PFSK-1 (cell line): ENCODE data around the gene NR2F6.

Experiments used
- FOXP2 ChIP-seq: optimal IDR thresholded peaks from 2 replicates; pipeline ENCODE3; 2011; ENCODE audit warnings: borderline replicate concordance, control low read depth, inconsistent platforms; ENCODE audit not compliant: insufficient read depth; ENCODE audit errors: extremely low read length, extremely low read depth
- POLR2AphosphoS5 ChIP-seq: IDR thresholded peaks from 2 replicates; pipeline ENCODE4 v1.6.1; 2012; ENCODE audit warnings: low read depth, mild to moderate bottlenecking, control low read depth, low read length, moderate library complexity
- REST ChIP-seq, 2 experiments: IDR thresholded peaks; 2 replicates each; pipeline versions ENCODE4 v1.6.1 to v1.8.0; 2011 to 2012; ENCODE audit warnings: low read depth in 2 of 2, low read length in 2 of 2, control low read depth in 1 of 2, inconsistent platforms in 1 of 2, mild to moderate bottlenecking in 1 of 2, moderate library complexity in 1 of 2; ENCODE audit not compliant: insufficient read depth in 1 of 2
- SIN3A ChIP-seq: IDR thresholded peaks from 2 replicates; pipeline ENCODE4 v1.6.1; 2012; ENCODE audit warnings: mild to moderate bottlenecking, low read length, moderate library complexity, borderline replicate concordance; ENCODE audit not compliant: insufficient read depth
- TAF1 ChIP-seq: IDR thresholded peaks from 2 replicates; pipeline ENCODE4 v1.6.1; 2012; ENCODE audit warnings: low read length, control low read depth, borderline replicate concordance; ENCODE audit not compliant: insufficient read depth

Gene NR2F6

GRCh38 chr19:17205237-17206140 is 40.2 kb downstream of the NR2F6 start:
- TF ChIP-seq REST (IDR thresholded peaks at IDR 0.05; ENCODE audit: insufficient read depth in 1 of 2, low read depth in 2 of 2, low read length in 2 of 2) (no peak), FOXP2 (no peak), POLR2AphosphoS5 (no peak), SIN3A (no peak), TAF1 (no peak)

- TF ChIP-seq REST (IDR thresholded peaks at IDR 0.05; ENCODE audit: insufficient read depth in 1 of 2, low read depth in 2 of 2, low read length in 2 of 2): no peak
These were observed 43.0 kb downstream of the NR2F6 start for GRCh38 chr19:17202713-17203112.

- no peak for TF ChIP-seq TAF1
- TF ChIP-seq SIN3A: no peak
- TF ChIP-seq POLR2AphosphoS5: no peak
- no peak for TF ChIP-seq REST (IDR thresholded peaks at IDR 0.05; ENCODE audit: insufficient read depth in 1 of 2, low read depth in 2 of 2, low read length in 2 of 2)
- no peak for TF ChIP-seq FOXP2
These were observed 43.5 kb downstream of the NR2F6 start for GRCh38 chr19:17202249-17202648.

GRCh38 chr19:17200408-17201079 is 45.2 kb downstream of the NR2F6 start:
- TF ChIP-seq POLR2AphosphoS5: no peak
- no peak for TF ChIP-seq TAF1
- TF ChIP-seq FOXP2: no peak
- no peak for TF ChIP-seq REST (IDR thresholded peaks at IDR 0.05; ENCODE audit: insufficient read depth in 1 of 2, low read depth in 2 of 2, low read length in 2 of 2)
- TF ChIP-seq SIN3A: no peak
